ENCODE measurements around the gene IL33. TPM values are rescaled to one million over a fixed set of nuclear protein-coding genes. Genes with fewer than 3 reads are reported as not detected.

IL33 gene
- polyA plus RNA-seq, 1 experiment = not detected

DNA sequence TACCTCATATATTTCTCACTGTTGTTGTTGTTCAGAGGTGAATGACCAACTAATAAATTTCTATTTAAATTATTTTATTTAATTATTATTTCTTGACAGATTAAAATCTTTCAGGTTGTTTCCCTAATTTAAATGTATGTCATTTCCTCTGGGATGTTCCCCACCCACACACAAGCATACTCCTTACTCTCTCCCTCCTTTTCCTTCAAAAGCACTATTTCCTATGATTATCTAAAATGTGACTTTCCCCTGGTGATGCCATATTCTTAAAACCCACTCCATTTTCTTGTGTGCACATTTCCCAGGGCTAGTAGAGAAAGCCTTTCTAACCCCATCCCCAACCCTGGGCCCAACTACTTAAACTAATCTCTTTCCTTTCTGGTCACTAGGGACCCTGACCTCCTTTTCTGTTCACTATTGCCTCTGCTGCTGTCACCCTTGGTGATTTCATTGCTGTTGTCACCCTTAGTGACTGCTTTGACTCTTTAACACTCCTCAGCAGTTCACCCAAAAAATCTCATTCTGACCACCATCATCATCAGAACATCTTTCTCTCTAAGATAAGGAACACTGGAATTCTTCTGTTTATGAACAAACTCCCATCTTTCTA is 16.8 kb downstream of the IL33 start:
- ChIA-PET CTCF (no interaction called here), POLR2A (no interaction called here)
- Histone ChIP-seq H3K27me3 (ENCODE audit: control insufficient read depth, insufficient read depth, low read length) (peaks cover 1% of the 10 kb centered on the region; the same call in 1 of the 2 replicates), H3K36me3 (ENCODE audit: control insufficient read depth, insufficient read depth, low read length) (no peaks in the 10 kb centered on the region), H3K4me3 (ENCODE audit: low read depth, low read length) (no peak overlapping the region)
- DNase-seq (ENCODE audit: low read depth) = no peak
- TF ChIP-seq, protein P1, sequence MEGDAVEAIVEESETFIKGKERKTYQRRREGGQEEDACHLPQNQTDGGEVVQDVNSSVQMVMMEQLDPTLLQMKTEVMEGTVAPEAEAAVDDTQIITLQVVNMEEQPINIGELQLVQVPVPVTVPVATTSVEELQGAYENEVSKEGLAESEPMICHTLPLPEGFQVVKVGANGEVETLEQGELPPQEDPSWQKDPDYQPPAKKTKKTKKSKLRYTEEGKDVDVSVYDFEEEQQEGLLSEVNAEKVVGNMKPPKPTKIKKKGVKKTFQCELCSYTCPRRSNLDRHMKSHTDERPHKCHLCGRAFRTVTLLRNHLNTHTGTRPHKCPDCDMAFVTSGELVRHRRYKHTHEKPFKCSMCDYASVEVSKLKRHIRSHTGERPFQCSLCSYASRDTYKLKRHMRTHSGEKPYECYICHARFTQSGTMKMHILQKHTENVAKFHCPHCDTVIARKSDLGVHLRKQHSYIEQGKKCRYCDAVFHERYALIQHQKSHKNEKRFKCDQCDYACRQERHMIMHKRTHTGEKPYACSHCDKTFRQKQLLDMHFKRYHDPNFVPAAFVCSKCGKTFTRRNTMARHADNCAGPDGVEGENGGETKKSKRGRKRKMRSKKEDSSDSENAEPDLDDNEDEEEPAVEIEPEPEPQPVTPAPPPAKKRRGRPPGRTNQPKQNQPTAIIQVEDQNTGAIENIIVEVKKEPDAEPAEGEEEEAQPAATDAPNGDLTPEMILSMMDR (IDR thresholded peaks at IDR 0.05; ENCODE audit: insufficient read depth, low read depth, low read length) = no peak

DNA sequence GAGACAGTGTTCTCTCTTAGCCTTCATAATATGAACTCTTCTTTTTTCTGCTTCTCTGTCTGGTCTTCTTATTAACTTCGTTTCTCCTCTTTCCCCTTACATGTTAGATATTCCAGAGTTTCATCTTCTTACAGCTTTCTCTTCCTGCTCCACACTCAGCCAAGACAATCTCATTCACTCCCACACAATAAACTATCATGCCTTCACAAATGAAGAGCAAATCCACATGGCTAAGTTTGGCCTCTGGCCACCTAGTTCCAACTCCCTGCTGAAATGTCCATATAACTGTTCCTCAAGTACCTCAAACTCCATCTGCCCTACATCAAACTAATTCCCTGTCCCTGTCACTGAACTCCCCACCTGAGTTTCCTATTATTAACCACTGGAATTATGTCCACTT is 18.4 kb downstream of the IL33 start:
- DNase-seq (ENCODE audit: low read depth) = no peak
- TF ChIP-seq, protein P1 (IDR thresholded peaks at IDR 0.05; ENCODE audit: insufficient read depth, low read depth, low read length) = no peak
- ChIA-PET POLR2A (no interaction called here), CTCF (no interaction called here)
- Histone ChIP-seq H3K4me3 (ENCODE audit: low read depth, low read length) (no peak overlapping the region), H3K27me3 (ENCODE audit: control insufficient read depth, insufficient read depth, low read length) (peaks cover 1% of the 10 kb centered on the region; the same call in 1 of the 2 replicates), H3K36me3 (ENCODE audit: control insufficient read depth, insufficient read depth, low read length) (no peaks in the 10 kb centered on the region)

DNA sequence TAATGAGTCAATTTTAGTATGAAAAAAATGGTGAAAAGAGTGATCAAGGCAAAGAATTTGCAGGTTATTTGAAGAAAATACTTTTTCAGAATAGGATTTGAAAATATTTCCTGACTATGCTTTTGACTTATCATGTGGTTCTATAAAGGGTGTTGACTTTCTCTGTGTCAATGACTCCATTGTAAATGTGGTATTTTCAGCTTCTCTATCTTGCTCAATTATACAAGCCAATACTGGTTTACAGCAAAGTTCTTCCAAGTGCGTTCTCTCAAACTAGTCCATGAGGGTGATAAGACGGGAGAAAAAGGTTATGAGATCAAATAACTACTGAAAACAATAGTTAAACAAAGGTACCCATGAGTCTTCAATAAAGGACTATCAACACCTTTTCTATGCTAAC is 21.7 kb downstream of the IL33 start:
- H3K4me3 ChIP-seq (ENCODE audit: low read depth, low read length) = no peak overlapping the region
- peaks cover 1% of the 10 kb centered on the region; the same call in 1 of the 2 replicates for H3K27me3 ChIP-seq (ENCODE audit: control insufficient read depth, insufficient read depth, low read length)
- DNase-seq (ENCODE audit: low read depth) = no peak
- ChIA-PET POLR2A (no interaction called here), CTCF (interaction anchor here (1.7 kb wide), 1 partner anchor 69 kb away, joined by 3 read pairs; no protein-coding TSS in a partner anchor)
- no peaks in the 10 kb centered on the region for H3K36me3 ChIP-seq (ENCODE audit: control insufficient read depth, insufficient read depth, low read length)
- TF ChIP-seq, protein P1 (IDR thresholded peaks at IDR 0.05; ENCODE audit: insufficient read depth, low read depth, low read length) = no peak

DNA sequence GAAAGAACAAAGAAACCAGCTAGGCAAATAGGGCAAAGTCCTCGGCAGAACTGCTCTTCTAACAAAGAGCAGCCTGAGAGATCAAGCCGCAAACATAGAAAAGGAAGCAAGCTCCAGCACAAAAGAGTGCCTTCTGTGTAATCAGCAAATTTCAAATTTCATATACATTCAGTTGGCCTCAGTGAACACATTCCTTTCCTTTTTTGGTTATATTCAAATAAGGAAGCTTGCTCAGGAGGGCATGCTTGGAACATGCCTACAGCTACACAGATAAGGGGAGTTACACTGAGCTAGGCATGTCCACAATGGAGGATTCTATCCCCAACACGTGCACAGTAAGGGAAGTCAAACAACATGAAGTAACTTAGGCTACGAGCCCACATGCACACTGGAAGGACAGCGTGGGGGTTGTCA is 23.4 kb downstream of the IL33 start:
- POLR2A ChIA-PET = no interaction called here
- no peak for DNase-seq (ENCODE audit: low read depth)
- H3K4me3 ChIP-seq (ENCODE audit: low read depth, low read length) = no peak overlapping the region
- H3K36me3 ChIP-seq (ENCODE audit: control insufficient read depth, insufficient read depth, low read length) = no peaks in the 10 kb centered on the region
- peaks cover 1% of the 10 kb centered on the region; the same call in 1 of the 2 replicates for H3K27me3 ChIP-seq (ENCODE audit: control insufficient read depth, insufficient read depth, low read length)
- TF ChIP-seq, protein P1 (IDR thresholded peaks at IDR 0.05; ENCODE audit: insufficient read depth, low read depth, low read length) = no peak
- CTCF ChIA-PET = interaction anchor here (1.7 kb wide), 1 partner anchor 67 kb away, joined by 3 read pairs; no protein-coding TSS in a partner anchor

DNA sequence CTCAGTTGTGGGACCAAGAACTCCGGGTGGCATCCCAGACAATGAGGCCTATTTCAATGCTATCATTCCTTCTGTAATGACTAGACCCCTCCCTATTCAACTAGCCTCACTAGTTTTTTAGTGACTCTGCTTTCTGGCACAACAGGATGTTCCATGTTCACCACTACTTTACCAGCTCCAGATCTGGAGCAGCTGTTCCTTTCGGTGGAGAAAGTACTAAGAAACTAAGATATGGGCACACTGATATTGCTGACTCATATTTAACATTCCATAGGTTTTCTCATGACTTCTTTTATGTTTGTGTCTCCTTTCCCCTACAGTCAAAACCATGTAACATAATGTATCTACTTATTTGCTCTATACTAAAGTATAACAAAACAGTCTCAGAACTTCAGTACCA is 24.1 kb downstream of the IL33 start:
- ChIA-PET POLR2A (no interaction called here), CTCF (no interaction called here)
- no peak overlapping the region for H3K4me3 ChIP-seq (ENCODE audit: low read depth, low read length)
- TF ChIP-seq, protein P1 (IDR thresholded peaks at IDR 0.05; ENCODE audit: insufficient read depth, low read depth, low read length) = no peak
- DNase-seq (ENCODE audit: low read depth) = no peak
- no peaks in the 10 kb centered on the region for H3K27me3 ChIP-seq (ENCODE audit: control insufficient read depth, insufficient read depth, low read length)
- H3K36me3 ChIP-seq (ENCODE audit: control insufficient read depth, insufficient read depth, low read length) = no peaks in the 10 kb centered on the region
